PC-3 (cell line): ENCODE results near the gene TTYH2. TPM values are rescaled to one million over a fixed set of nuclear protein-coding genes. Genes with fewer than 3 reads are reported as not detected.

ENCODE experiments used
- ATAC-seq: fragments of 200-7000 bp; cut with Tn5 transposase; 2 replicates; pipeline ENCODE4 v1.9.1; 2020; ENCODE audit warnings: mild to moderate bottlenecking, moderate library complexity
- BruUV-seq: library from RNA; stranded (reverse); fragments of 400-500 nt; replicated peaks from 2 replicates; lab custom pipeline; 2021; lab: Mats Ljungman, UMichigan
- CTCF ChIA-PET: fragments of 300-600 bp; sonication (Branson Sonifier 250); formaldehyde crosslinking; loops from one replicate; lab custom pipeline; 2022; ENCODE audit warnings: antibody characterized with exemption; lab: Charles Lee
- POLR2A ChIA-PET: fragments of 300-600 bp; sonication (Branson Sonifier 250); formaldehyde crosslinking; loops from one replicate; lab custom pipeline; 2022; ENCODE audit warnings: antibody characterized with exemption; ENCODE audit not compliant: unreplicated experiment; lab: Charles Lee
- DNase-seq: peaks from one replicate; pipeline ENCODE4 v3.0.0-alpha.2; 2015
- H2AFZ ChIP-seq: fragments of 300-600 bp; sonication (generic); 2 replicates; pipeline ENCODE4 v1.6.0; 2016; ENCODE audit warnings: antibody characterized with exemption, low read length
- H3F3A ChIP-seq: fragments of 300-600 bp; sonication (generic); one replicate; pipeline ENCODE4 v1.6.0; 2017; ENCODE audit warnings: antibody characterized with exemption, low read length, control low read depth, mild to moderate bottlenecking; ENCODE audit not compliant: unreplicated experiment
- H3K27ac ChIP-seq: fragments of 300-600 bp; sonication (generic); 2 replicates; pipeline ENCODE4 v1.5.1; 2016; ENCODE audit warnings: mild to moderate bottlenecking, low read length
- H3K27me3 ChIP-seq: fragments of 300-600 bp; sonication (generic); 2 replicates; pipeline ENCODE4 v1.6.1; 2016; ENCODE audit warnings: low read length, mixed read lengths
- H3K36me3 ChIP-seq: fragments of 300-600 bp; sonication (generic); 2 replicates; pipeline ENCODE4 v1.6.1; 2016; ENCODE audit warnings: low read depth, mixed run types, low read length, mixed read lengths
- H3K4me1 ChIP-seq: fragments of 300-600 bp; sonication (generic); 2 replicates; pipeline ENCODE4 v1.5.1; 2016; ENCODE audit warnings: low read length; ENCODE audit not compliant: insufficient read depth
- H3K4me2 ChIP-seq: fragments of 300-600 bp; sonication (generic); 2 replicates; pipeline ENCODE4 v1.6.0; 2016; ENCODE audit warnings: low read length
- H3K4me3 ChIP-seq: fragments of 300-600 bp; sonication (generic); 2 replicates; pipeline ENCODE4 v1.5.1; 2016; ENCODE audit warnings: mild to moderate bottlenecking, low read length, mixed read lengths
- H3K79me2 ChIP-seq: fragments of 300-600 bp; sonication (generic); 2 replicates; pipeline ENCODE4 v1.6.1; 2017; ENCODE audit warnings: low read length, mixed read lengths
- H3K9ac ChIP-seq: fragments of 300-600 bp; sonication (generic); 2 replicates; pipeline ENCODE4 v1.6.0; 2016; ENCODE audit warnings: mild to moderate bottlenecking, low read length
- H3K9me2 ChIP-seq: fragments of 300-600 bp; sonication (generic); replicated peaks from 2 replicates; pipeline ENCODE4 v1.6.1; 2016; ENCODE audit warnings: mixed run types, low read length, mixed read lengths
- H3K9me3 ChIP-seq: fragments of 300-600 bp; sonication (generic); 2 replicates; pipeline ENCODE4 v1.6.1; 2016; ENCODE audit warnings: low read length, mixed read lengths
- H4K20me1 ChIP-seq: fragments of 300-600 bp; sonication (generic); 2 replicates; pipeline ENCODE4 v1.6.1; 2016; ENCODE audit warnings: low read length, mixed read lengths
- EZH2 ChIP-seq: fragments of 300-600 bp; sonication (generic); IDR thresholded peaks from one replicate; pipeline ENCODE4 v1.6.1; 2017; ENCODE audit warnings: antibody characterized with exemption, mild to moderate bottlenecking, low read length; ENCODE audit not compliant: unreplicated experiment
- EZH2phosphoT487 ChIP-seq: fragments of 300-600 bp; sonication (generic); IDR thresholded peaks from 2 replicates; pipeline ENCODE4 v1.6.1; 2018; ENCODE audit warnings: mild to moderate bottlenecking, antibody characterized with exemption, low read length, borderline replicate concordance
- intact Hi-C: fragments of 100-400 bp; cut with micrococcal nuclease; formaldehyde crosslinking; loops from 2 replicates; pipeline ENCODE4 v1.9.0; 2023
- total RNA-seq: library from RNA; depleted of rRNA; stranded (reverse); fragments of >200 nt; gene quantifications from 2 replicates; pipeline ENCODE4 v1.2.3, GENCODE V29; 2014
- TF ChIP-seq, protein P1 (sequence below): fragments of 300-600 bp; sonication (generic); conservative IDR thresholded peaks from 2 replicates; pipeline ENCODE4 v1.5.1; 2017; ENCODE audit warnings: antibody characterized with exemption, low read depth, mild to moderate bottlenecking, low read length

TTYH2 gene
- total RNA-seq, 1 experiment from 2014 or later: 17.6 TPM

DNA sequence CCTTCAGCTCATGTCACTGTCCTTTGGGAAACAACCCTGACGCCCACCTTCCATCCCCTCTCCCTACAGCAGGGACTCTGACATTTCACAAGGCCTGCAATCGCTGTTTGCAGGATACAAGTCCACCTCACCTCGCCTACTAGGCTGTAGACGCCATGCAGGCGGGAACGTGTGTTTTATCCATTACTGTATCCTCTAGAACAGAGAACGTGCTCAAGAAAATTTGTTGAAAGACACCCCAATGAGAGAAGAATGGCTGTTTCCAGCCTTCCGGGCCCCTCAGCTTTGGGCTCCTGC, 1.5 kb upstream of the TTYH2 start:
- intact Hi-C loops: loop anchor here (5.0 kb wide), 3 partner anchors 70 to 220 kb away; partner anchors contain the start of genes BTBD17 and GPRC5C
- Histone ChIP-seq H2AFZ (no peak overlapping the region), H3K9me2 (no peaks in the 10 kb centered on the region), H3K9ac (peak overlapping the region; percentile 57), H3K9me3 (no peaks in the 10 kb centered on the region), H3K36me3 (peaks cover 38% of the 10 kb centered on the region), H3K4me1 (peaks cover 44% of the 10 kb centered on the region), H3K4me2 (peak overlapping the region; percentile 88), H3F3A (peaks cover 20% of the 10 kb centered on the region), H3K27ac (no peak overlapping the region), H3K4me3 (peak overlapping the region; percentile 72), H4K20me1 (peaks cover 37% of the 10 kb centered on the region), H3K27me3 (no peaks in the 10 kb centered on the region), H3K79me2 (peaks cover 22% of the 10 kb centered on the region)
- BruUV-seq: no TSS peak
- ChIA-PET POLR2A (no interaction called here), CTCF (interaction anchor here (1.0 kb wide), 1 partner anchor 84 kb away, joined by 3 read pairs; no protein-coding TSS in a partner anchor)
- ATAC-seq (no peak), DNase-seq (no peak)
- TF ChIP-seq EZH2phosphoT487 (no peak), EZH2 (no peak)
- TF ChIP-seq, protein P1, sequence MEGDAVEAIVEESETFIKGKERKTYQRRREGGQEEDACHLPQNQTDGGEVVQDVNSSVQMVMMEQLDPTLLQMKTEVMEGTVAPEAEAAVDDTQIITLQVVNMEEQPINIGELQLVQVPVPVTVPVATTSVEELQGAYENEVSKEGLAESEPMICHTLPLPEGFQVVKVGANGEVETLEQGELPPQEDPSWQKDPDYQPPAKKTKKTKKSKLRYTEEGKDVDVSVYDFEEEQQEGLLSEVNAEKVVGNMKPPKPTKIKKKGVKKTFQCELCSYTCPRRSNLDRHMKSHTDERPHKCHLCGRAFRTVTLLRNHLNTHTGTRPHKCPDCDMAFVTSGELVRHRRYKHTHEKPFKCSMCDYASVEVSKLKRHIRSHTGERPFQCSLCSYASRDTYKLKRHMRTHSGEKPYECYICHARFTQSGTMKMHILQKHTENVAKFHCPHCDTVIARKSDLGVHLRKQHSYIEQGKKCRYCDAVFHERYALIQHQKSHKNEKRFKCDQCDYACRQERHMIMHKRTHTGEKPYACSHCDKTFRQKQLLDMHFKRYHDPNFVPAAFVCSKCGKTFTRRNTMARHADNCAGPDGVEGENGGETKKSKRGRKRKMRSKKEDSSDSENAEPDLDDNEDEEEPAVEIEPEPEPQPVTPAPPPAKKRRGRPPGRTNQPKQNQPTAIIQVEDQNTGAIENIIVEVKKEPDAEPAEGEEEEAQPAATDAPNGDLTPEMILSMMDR: no peak

DNA sequence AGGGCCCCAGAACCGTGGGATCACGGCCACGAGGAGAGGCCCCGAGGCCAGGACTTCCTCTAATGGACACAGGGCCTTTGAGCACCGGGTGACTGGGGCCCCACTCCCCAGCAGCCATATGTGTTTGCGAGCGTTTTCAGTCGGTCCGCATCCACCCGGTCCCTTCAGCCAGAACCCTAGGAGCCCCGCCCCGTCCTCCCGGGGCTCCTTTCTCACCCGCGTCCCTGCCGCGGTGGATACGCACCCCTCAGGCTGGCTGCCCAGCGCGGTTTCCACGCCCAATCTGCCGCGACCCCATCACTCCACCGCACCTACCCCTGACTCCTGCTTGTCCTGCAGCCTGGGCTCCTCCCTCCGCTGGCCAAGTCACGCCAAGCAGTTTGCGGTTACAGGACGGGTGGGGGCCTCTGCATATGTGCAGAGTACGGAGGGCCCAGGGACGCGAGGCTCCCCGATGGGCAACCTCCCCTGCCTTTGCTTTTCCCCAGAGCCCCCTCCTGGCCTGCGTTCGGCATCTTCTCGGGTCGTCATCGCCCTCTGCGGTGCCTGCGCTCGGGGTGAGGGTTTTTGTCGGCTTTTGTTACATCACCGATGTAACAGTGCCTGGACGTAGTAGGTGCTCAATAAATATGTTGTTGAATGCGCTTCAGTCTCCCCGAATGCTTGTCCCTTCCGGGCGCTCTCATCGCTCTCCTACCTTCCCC, 1.0 kb upstream of the TTYH2 start:
- no peak for TF ChIP-seq EZH2
- TF ChIP-seq, protein P1: no peak
- no peak for TF ChIP-seq EZH2phosphoT487
- H3K36me3 ChIP-seq: peaks cover 33% of the 10 kb centered on the region
- peak overlapping the region; percentile 88 for H3K4me2 ChIP-seq
- H3F3A ChIP-seq: peaks cover 20% of the 10 kb centered on the region
- H3K9ac ChIP-seq: peak overlapping the region; percentile 57
- peak overlapping the region; percentile 85 for H2AFZ ChIP-seq
- peaks cover 32% of the 10 kb centered on the region for H4K20me1 ChIP-seq
- peaks cover 40% of the 10 kb centered on the region for H3K4me1 ChIP-seq
- DNase-seq (peak; percentile 33), ATAC-seq (peak; percentile 7)
- H3K9me3 ChIP-seq: no peaks in the 10 kb centered on the region
- H3K27me3 ChIP-seq: no peaks in the 10 kb centered on the region
- ChIA-PET CTCF (interaction anchor here (0.8 to 1.6 kb wide), 7 partner anchors 13 to 149 kb away, joined by 3 to 13 read pairs (median 7); partner anchors contain the start of gene BTBD17), POLR2A (interaction anchor here (0.5 kb wide), 1 partner anchor 1157 kb away, joined by 3 read pairs; no protein-coding TSS in a partner anchor)
- H3K9me2 ChIP-seq: no peaks in the 10 kb centered on the region
- H3K27ac ChIP-seq: peak overlapping the region; percentile 48
- intact Hi-C loops: loop anchor here (5.0 kb wide), 3 partner anchors 70 to 220 kb away; partner anchors contain the start of genes BTBD17 and GPRC5C
- no TSS peak for BruUV-seq
- H3K79me2 ChIP-seq: peaks cover 17% of the 10 kb centered on the region
- peak overlapping the region; percentile 72 for H3K4me3 ChIP-seq
